RWPE1 (cell line): ENCODE data around the gene LRRC32.

ENCODE experiments used
- CTCF ChIA-PET: fragments of 350-600 bp; sonication (Branson Sonifier 250); formaldehyde crosslinking; extraction: SDS; loops from one replicate; lab custom pipeline; 2021; lab: Yijun Ruan, JAX
- POLR2A ChIA-PET: fragments of 400-600 bp; formaldehyde crosslinking; extraction: SDS; loops from one replicate; lab custom pipeline; 2020; ENCODE audit warnings: antibody characterized with exemption; ENCODE audit not compliant: low non-redundant PET; lab: Yijun Ruan, JAX
- DNase-seq: peaks from one replicate; pipeline ENCODE4 v3.0.0; 2012; ENCODE audit warnings: low spot score
- H3K27ac ChIP-seq: fragments of 450-650 bp; 2 replicates; pipeline ENCODE4 v1.5.1; 2017
- TF ChIP-seq, protein P1 (sequence below): fragments of 450-650 bp; conservative IDR thresholded peaks from 2 replicates; pipeline ENCODE4 v1.5.1; 2017; ENCODE audit warnings: low read depth, mild to moderate bottlenecking

LRRC32 gene

DNA sequence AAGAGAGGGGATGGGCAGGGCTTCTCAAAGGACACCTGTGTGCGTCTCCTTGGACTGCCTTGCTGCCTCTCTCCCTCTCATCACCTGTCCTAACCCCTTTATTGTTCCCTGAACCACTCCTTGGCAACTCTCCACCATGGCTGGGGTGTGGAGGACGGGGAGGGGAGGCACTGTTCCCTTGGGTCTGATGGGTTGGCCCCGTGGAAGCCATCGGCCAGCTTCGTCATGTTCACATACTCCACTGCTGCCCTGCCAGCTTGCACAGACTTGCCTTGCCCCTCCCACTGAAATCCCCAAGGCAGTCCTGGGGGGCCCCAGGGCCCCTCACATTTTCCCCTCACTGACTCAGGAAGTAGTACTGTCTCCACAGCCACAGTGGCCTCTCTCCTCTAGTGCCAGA, 36.1 kb upstream of the LRRC32 start:
- ChIA-PET CTCF (no interaction called here), POLR2A (no interaction called here)
- DNase-seq, result peak; percentile 29
- TF ChIP-seq, protein P1, sequence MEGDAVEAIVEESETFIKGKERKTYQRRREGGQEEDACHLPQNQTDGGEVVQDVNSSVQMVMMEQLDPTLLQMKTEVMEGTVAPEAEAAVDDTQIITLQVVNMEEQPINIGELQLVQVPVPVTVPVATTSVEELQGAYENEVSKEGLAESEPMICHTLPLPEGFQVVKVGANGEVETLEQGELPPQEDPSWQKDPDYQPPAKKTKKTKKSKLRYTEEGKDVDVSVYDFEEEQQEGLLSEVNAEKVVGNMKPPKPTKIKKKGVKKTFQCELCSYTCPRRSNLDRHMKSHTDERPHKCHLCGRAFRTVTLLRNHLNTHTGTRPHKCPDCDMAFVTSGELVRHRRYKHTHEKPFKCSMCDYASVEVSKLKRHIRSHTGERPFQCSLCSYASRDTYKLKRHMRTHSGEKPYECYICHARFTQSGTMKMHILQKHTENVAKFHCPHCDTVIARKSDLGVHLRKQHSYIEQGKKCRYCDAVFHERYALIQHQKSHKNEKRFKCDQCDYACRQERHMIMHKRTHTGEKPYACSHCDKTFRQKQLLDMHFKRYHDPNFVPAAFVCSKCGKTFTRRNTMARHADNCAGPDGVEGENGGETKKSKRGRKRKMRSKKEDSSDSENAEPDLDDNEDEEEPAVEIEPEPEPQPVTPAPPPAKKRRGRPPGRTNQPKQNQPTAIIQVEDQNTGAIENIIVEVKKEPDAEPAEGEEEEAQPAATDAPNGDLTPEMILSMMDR, result no peak
- H3K27ac ChIP-seq, result no peak overlapping the region

DNA sequence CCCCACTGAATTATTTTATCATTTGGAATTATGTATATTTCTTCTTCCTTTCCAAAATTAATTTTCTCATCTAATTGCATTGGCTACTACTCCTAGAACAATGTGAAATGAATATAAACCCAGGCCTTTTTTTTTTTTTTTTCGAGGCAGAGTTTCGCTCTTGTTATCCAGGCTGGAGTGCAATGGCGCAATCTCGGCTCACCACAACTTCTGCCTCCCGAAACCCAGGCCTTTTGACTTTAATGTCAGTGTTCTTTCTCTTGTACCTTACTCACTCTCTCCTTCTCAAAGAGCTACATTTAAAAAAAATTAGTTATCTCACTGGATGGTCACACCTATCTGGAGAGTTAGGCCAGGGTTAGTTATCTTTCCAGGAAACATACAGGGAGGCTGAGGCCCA, 35.3 kb upstream of the LRRC32 start:
- POLR2A ChIA-PET, result interaction anchor here (0.7 kb wide), 1 partner anchor 178 kb away, joined by 5 read pairs; no protein-coding TSS in a partner anchor
- CTCF ChIA-PET, result interaction anchor here (0.6 kb wide), 1 partner anchor 367 kb away, joined by 3 read pairs; no protein-coding TSS in a partner anchor

DNA sequence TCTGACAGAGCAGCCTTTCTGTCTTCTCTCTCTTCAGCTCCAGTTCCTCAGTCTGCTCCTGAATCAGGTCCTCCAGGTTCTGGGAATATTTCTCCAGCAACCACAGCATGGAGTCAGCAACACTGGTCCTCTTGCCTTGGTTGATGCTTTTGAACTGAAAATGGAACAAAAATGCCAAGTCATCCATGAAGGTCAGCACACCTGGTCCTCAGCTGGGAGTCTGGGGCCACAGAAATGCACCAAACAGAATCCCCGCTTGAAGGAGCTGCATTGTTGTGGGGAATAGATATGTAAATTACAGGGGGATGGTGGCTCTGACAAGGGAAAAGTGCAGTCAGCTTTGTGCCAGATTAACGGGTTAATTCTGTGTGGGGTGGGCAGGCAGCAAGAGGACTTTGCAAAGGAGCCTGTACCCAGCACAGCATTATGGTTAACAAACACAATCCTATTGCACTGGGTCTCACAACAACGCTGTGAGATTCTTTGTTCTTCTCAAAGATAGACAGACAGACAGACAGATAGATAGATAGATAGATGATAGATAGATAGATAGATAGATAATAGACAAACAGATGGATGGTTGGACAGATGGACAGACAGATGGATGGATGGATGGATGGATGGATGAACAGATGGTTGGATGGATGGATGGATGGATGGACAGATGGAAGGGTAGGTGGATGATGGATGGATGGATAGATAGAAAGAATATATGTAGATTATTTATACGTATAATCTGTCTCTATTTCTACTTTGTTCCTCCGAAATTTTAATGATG, 33.8 kb upstream of the LRRC32 start:
- H3K27ac ChIP-seq, result no peak overlapping the region
- ChIA-PET CTCF (interaction anchor here (0.6 kb wide), 1 partner anchor 9 kb away, joined by 4 read pairs; no protein-coding TSS in a partner anchor), POLR2A (no interaction called here)
- TF ChIP-seq, protein P1, result no peak
- DNase-seq, result no peak

More for the DNA sequence above, 35.3 kb upstream of the LRRC32 start:
- no peak overlapping the region for H3K27ac ChIP-seq
- TF ChIP-seq, protein P1, result no peak
- no peak for DNase-seq

DNA sequence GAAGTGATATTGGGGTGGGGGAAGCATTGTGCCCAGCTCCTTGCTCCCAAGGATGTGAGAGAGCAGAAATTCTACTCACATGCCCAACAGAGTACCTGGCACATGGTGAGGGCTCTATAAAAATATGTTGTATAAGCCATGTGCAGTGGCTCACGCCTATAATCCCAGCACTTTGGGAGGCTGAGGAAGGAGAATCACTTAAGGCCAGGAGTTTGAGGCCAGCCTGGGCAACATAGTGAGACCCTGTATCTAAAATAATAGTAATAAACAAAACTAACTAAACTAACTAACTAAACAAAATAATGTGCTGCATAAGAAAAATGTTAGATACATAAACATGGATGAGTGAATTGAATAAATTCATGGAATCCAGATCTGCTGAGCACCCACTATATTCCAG, 33.2 kb upstream of the LRRC32 start:
- no peak for DNase-seq
- ChIA-PET CTCF (interaction anchor here (0.6 to 1.3 kb wide), 2 partner anchors 10 to 18 kb away, joined by 4 read pairs; no protein-coding TSS in a partner anchor), POLR2A (no interaction called here)
- no peak overlapping the region for H3K27ac ChIP-seq
- TF ChIP-seq, protein P1, result no peak

DNA sequence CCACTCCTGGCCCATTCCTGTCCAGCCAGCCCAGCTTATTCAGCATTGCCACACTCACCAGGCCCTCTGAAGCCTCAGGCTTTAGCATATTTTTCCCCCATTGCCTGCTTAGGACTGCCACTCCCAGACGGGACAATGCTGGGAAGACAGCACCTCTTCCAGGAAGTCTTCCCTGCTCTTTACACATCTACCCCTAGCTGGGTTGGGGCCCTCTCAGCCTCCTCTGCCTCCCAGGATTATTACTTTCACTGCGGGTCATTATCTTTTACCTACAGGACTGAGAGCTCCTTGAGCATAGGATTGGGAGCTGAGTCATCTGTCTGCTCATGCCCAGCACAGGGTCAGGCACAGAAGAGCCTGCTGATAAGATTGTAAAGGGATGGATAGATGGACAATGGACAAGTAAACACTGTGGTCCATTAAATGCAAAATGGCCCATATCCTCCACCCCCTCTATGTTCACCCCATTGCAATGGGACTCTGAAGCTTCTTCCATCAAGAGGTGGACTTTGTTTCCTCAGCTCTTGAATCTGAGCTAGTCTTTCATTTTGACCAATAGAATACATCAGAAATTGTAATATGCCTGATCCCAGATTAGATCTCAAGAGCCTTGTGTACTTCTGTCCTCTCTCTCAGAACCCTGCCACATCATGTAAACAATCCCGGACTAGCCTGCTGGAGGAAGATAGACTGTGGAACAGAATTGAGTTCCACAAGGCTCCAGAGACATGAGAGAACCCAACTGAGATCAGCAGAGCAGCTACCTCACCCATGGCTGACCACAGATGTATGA, 32.0 kb upstream of the LRRC32 start:
- TF ChIP-seq, protein P1, result no peak
- POLR2A ChIA-PET, result no interaction called here
- no peak for DNase-seq
- CTCF ChIA-PET, result interaction anchor here (1.3 to 2.0 kb wide), 2 partner anchors 19 kb away, joined by 4 read pairs; no protein-coding TSS in a partner anchor
- H3K27ac ChIP-seq, result no peak overlapping the region
